B cell (primary cell): Measurements from ENCODE around the gene DCD.

ENCODE experiments used
- EZH2 ChIP-seq: IDR thresholded peaks from 2 replicates; pipeline ENCODE4 v1.6.1; 2012; ENCODE audit warnings: borderline replicate concordance, low read depth, mild to moderate bottlenecking, moderate library complexity, low read length; ENCODE audit not compliant: insufficient read depth, poor library complexity, severe bottlenecking
- TF ChIP-seq, protein P1 (sequence below): fragments of 200-600 bp; IDR thresholded peaks from one replicate; pipeline ENCODE4 v1.8.0; 2022; ENCODE audit warnings: antibody characterized with exemption, mild to moderate bottlenecking

GRCh38 chr12:54662026-54662425 lies 13.9 kb upstream of the DCD start:
- TF ChIP-seq, protein P1, sequence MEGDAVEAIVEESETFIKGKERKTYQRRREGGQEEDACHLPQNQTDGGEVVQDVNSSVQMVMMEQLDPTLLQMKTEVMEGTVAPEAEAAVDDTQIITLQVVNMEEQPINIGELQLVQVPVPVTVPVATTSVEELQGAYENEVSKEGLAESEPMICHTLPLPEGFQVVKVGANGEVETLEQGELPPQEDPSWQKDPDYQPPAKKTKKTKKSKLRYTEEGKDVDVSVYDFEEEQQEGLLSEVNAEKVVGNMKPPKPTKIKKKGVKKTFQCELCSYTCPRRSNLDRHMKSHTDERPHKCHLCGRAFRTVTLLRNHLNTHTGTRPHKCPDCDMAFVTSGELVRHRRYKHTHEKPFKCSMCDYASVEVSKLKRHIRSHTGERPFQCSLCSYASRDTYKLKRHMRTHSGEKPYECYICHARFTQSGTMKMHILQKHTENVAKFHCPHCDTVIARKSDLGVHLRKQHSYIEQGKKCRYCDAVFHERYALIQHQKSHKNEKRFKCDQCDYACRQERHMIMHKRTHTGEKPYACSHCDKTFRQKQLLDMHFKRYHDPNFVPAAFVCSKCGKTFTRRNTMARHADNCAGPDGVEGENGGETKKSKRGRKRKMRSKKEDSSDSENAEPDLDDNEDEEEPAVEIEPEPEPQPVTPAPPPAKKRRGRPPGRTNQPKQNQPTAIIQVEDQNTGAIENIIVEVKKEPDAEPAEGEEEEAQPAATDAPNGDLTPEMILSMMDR, result no peak
- TF ChIP-seq EZH2, result no peak
